Sigmoid colon (tissue), 3 donors: ENCODE measurements around the gene FOXD2.

Experiments used
- CTCF ChIP-seq, 4 experiments: fragments of 450-650 bp in 3 of 4; fragments of 200-600 bp in 1 of 4; IDR thresholded peaks; one replicate each; pipeline ENCODE4 v1.5.1; 2016 to 2019; ENCODE audit warnings: antibody characterized with exemption in 4 of 4, mild to moderate bottlenecking in 3 of 4, moderate library complexity in 2 of 4
- POLR2A ChIP-seq, 2 donors: fragments of 450-650 bp; IDR thresholded peaks; one replicate each; pipeline ENCODE4 v1.6.1; 2016; ENCODE audit warnings: antibody characterized with exemption in 2 of 2, mild to moderate bottlenecking in 2 of 2, moderate library complexity in 2 of 2

- TF ChIP-seq CTCF (IDR thresholded peaks at IDR 0.05) = no peak
- no peak for TF ChIP-seq POLR2A (IDR thresholded peaks at IDR 0.05)
Observed at GRCh38 chr1:47417170-47418044, 20.4 kb upstream of the FOXD2 start.
